Measurements from ENCODE around the gene SH3BP2.
A peak's percentile ranks its signal among the peaks of the same experiment; 100 is the strongest.

DNA sequence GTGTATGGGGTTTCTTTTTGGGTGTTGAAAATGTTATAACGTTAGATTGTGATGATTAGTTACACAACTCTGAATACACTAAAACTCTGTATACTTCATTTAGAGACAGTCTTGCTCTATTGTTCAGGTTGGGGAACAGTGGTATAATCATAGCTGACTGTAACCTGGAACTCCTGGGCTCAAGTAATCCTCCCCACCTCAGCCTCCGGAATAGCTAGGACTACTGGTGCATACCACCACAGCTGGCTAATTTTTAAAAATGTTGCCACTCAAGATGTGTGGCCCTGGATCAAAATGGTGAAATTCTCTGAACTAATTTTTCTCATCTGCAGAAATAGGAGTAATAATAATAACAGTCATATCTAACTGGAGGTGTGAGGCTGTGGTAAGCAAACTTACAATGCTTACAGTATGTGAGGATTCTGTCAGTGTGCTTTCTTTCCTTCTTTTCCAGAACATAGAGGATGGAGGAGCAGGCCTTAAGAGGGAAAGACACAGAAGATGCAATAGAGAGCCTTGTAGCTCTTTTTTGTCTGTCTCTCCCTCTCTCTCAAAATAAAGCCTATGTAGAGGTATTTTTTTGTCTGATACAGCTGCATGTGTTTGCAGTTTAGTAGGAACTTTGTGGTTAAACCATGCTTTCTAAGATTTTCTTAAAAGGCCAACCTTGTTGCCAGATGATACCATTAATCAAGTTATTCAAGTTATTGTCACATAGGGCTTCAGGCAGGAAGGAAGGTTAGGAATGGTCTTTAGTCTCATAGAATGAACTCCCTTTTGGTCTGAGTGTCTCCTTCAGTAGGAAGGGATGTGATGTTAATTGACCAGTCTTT is 58.3 kb downstream of the SH3BP2 start:
- peak; percentile 25; the same call in 1 of the 2 replicates for TF ChIP-seq POLR2AphosphoS5 (IDR thresholded peaks at IDR 0.05; ENCODE audit: borderline replicate concordance, low read depth, low read length)
- TF ChIP-seq EZH2 (IDR thresholded peaks at IDR 0.05): no peak
- TF ChIP-seq FOXP2 (optimal IDR thresholded peaks at IDR 0.05; ENCODE audit: control extremely low read depth, extremely low read length, insufficient read depth): no peak
